Body of pancreas (tissue), 4 donors: ENCODE results near the gene PCDHB9.

Source experiments
- POLR2A ChIP-seq, 3 donors: fragments of 450-650 bp; IDR thresholded peaks; one replicate each; pipeline ENCODE4 v1.6.1; 2016; ENCODE audit warnings: antibody characterized with exemption in 3 of 3, mild to moderate bottlenecking in 2 of 3
- TF ChIP-seq, protein P1 (sequence below), 7 experiments: fragments of 450-650 bp in 4 of 7; fragments of 200-600 bp in 3 of 7; sonication (generic) in 3 of 7; IDR thresholded peaks; one replicate each; pipeline ENCODE4 v1.5.1; 2016 to 2019; ENCODE audit warnings: antibody characterized with exemption in 7 of 7

DNA sequence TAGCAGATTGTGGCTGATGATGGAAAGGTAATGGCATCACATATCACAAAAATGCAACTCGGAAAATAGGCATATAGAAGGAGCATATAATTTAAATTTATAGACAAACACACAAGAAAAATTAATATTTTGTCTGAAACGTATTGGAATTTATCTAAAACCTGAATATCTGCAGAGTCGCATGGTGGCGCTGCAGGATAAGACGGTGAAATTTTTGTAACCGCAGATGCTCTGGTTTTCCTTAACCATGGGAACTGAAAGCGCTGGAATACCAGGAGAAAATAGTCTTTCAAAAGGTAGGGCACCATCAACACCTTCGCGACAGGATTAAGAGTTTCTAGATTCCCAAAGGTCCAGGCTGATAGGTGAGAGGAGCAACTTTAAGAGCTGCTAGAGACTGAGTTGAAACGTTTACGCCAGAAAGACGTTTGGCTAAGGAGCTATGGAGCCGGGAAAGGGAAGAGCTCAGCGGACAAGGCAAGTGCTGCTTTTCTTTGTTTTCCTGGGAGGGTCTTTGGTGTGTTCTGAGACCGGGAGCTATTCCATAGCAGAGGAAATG lies 47.2 kb downstream of the PCDHB9 start:
- TF ChIP-seq, protein P1, sequence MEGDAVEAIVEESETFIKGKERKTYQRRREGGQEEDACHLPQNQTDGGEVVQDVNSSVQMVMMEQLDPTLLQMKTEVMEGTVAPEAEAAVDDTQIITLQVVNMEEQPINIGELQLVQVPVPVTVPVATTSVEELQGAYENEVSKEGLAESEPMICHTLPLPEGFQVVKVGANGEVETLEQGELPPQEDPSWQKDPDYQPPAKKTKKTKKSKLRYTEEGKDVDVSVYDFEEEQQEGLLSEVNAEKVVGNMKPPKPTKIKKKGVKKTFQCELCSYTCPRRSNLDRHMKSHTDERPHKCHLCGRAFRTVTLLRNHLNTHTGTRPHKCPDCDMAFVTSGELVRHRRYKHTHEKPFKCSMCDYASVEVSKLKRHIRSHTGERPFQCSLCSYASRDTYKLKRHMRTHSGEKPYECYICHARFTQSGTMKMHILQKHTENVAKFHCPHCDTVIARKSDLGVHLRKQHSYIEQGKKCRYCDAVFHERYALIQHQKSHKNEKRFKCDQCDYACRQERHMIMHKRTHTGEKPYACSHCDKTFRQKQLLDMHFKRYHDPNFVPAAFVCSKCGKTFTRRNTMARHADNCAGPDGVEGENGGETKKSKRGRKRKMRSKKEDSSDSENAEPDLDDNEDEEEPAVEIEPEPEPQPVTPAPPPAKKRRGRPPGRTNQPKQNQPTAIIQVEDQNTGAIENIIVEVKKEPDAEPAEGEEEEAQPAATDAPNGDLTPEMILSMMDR (IDR thresholded peaks at IDR 0.05), result peak in 5 of 7 experiments; percentile 17 to 45 (median 35)
- TF ChIP-seq POLR2A (IDR thresholded peaks at IDR 0.05), result no peak
